ENCODE measurements around the gene SLC39A3.

SLC39A3 gene

GRCh38 chr19:2711172-2711874 lies 28.5 kb downstream of the SLC39A3 start:
- H3K4me1 ChIP-seq (ENCODE audit: control insufficient read depth, insufficient read depth, low read length) = no peaks in the 10 kb centered on the region
- no peak overlapping the region for H3K27ac ChIP-seq (ENCODE audit: low read depth, low read length)
- no peaks in the 10 kb centered on the region for H3K36me3 ChIP-seq (ENCODE audit: control insufficient read depth, insufficient read depth, low read length)
- peaks cover 7% of the 10 kb centered on the region; the same call in 1 of the 2 replicates for H3K9me3 ChIP-seq (ENCODE audit: control insufficient read depth, insufficient read depth, low read length)
- no peak overlapping the region for H3K4me3 ChIP-seq (ENCODE audit: low read depth, low read length)
- no peak overlapping the region for H3K9ac ChIP-seq (ENCODE audit: low read depth, low read length)
- no peaks in the 10 kb centered on the region for H3K27me3 ChIP-seq (ENCODE audit: control insufficient read depth, insufficient read depth, low read length)

GRCh38 chr19:2706251-2706650 lies 33.6 kb downstream of the SLC39A3 start:
- Histone ChIP-seq H3K27me3 (ENCODE audit: control insufficient read depth, insufficient read depth, low read length) (peaks cover 9% of the 10 kb centered on the region), H3K9me3 (ENCODE audit: control insufficient read depth, insufficient read depth, low read length) (no peaks in the 10 kb centered on the region), H3K36me3 (ENCODE audit: control insufficient read depth, insufficient read depth, low read length) (no peaks in the 10 kb centered on the region), H3K9ac (ENCODE audit: low read depth, low read length) (no peak overlapping the region), H3K27ac (ENCODE audit: low read depth, low read length) (no peak overlapping the region), H3K4me3 (ENCODE audit: low read depth, low read length) (no peak overlapping the region), H3K4me1 (ENCODE audit: control insufficient read depth, insufficient read depth, low read length) (peaks cover 3% of the 10 kb centered on the region; the same call in 1 of the 2 replicates)

- Histone ChIP-seq H3K27me3 (ENCODE audit: control insufficient read depth, insufficient read depth, low read length) (peaks cover 19% of the 10 kb centered on the region), H3K36me3 (ENCODE audit: control insufficient read depth, insufficient read depth, low read length) (no peaks in the 10 kb centered on the region), H3K4me1 (ENCODE audit: control insufficient read depth, insufficient read depth, low read length) (peaks cover 12% of the 10 kb centered on the region), H3K27ac (ENCODE audit: low read depth, low read length) (no peak overlapping the region), H3K9me3 (ENCODE audit: control insufficient read depth, insufficient read depth, low read length) (no peaks in the 10 kb centered on the region), H3K9ac (ENCODE audit: low read depth, low read length) (no peak overlapping the region), H3K4me3 (ENCODE audit: low read depth, low read length) (no peak overlapping the region)
These were observed 36.1 kb downstream of the SLC39A3 start for GRCh38 chr19:2703691-2704216.

DNA sequence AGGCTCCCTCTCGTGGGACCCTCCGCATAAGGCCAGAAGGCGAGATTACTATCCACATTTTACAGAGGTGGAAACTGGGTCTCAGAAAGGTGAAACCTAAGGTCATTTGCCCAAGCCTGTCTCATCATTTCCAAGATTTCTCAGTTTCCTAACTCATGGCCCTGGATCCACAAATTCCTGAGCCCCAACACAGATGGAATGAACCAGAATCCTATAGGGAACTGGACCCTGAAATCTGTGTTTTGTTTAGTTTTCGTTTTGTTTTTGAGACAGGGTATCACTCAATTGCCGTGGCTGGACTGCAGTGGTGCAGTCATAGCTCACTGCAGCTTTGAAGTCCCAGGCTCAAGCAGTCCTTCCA lies 36.8 kb downstream of the SLC39A3 start:
- H3K4me3 ChIP-seq (ENCODE audit: low read depth, low read length) = no peak overlapping the region
- peaks cover 12% of the 10 kb centered on the region for H3K4me1 ChIP-seq (ENCODE audit: control insufficient read depth, insufficient read depth, low read length)
- H3K27me3 ChIP-seq (ENCODE audit: control insufficient read depth, insufficient read depth, low read length) = peaks cover 19% of the 10 kb centered on the region
- no peak overlapping the region for H3K27ac ChIP-seq (ENCODE audit: low read depth, low read length)
- no peaks in the 10 kb centered on the region for H3K36me3 ChIP-seq (ENCODE audit: control insufficient read depth, insufficient read depth, low read length)
- H3K9ac ChIP-seq (ENCODE audit: low read depth, low read length) = no peak overlapping the region
- H3K9me3 ChIP-seq (ENCODE audit: control insufficient read depth, insufficient read depth, low read length) = no peaks in the 10 kb centered on the region

DNA sequence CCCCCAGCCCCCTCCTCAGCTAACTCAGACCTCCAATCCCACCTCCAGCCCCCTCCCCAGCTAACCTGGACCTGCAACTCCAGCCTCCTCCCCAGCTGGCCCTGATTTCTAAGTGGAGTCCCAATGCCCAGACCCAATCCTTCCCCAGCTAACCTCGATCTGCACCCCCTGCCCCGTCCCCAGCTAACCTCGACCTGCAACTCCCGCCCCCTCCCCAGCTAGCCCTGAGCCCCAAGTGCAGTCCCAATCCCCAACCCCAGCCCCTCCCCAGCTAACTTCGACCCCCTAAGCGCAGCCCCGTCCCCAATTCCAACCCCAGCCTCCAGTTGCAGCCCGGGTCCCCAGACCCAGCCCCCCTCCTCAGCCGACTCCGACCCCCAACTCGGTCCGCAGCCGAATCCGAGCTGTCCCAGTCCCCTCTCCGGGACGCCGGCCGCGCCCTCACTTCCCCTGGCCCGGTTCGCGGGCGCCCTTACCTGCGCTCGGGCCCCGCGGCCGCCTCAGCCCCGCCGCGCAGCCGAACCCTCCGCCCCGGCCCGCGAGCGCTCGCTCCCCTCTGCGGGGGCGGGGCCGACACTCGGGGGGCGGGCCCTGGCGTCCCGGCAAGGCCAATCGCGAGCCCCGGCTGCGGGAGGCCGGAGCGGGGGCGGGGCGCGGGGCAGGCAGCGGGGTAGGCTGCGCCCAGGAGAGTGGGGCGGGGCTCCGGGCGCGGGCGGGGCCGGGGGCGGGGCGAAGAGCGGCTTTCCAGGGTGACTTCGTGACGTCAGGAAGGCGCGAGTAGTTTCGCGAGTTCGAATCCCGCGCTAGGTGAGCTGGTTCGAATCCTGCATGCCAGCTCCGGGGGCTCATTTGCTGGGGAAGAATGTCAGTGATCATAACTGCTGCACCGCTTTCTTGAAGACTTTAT lies 37.4 kb downstream of the SLC39A3 start, which contains the start of gene GNG7:
GNG7 (minus strand) TSS at position 525 of the 907 bp plus-strand sequence. CDS start 182,006 bp downstream, outside the sequence.
- Histone ChIP-seq H3K9me3 (ENCODE audit: control insufficient read depth, insufficient read depth, low read length) (no peaks in the 10 kb centered on the region), H3K4me1 (ENCODE audit: control insufficient read depth, insufficient read depth, low read length) (peaks cover 12% of the 10 kb centered on the region), H3K27ac (ENCODE audit: low read depth, low read length) (no peak within 1 kb of the TSS), H3K9ac (ENCODE audit: low read depth, low read length) (no peak within 1 kb of the TSS), H3K4me3 (ENCODE audit: low read depth, low read length) (peak within 1 kb of the TSS; percentile 75), H3K36me3 (ENCODE audit: control insufficient read depth, insufficient read depth, low read length) (no peaks in the 10 kb centered on the region), H3K27me3 (ENCODE audit: control insufficient read depth, insufficient read depth, low read length) (peaks cover 19% of the 10 kb centered on the region)

- H3K36me3 ChIP-seq (ENCODE audit: control insufficient read depth, insufficient read depth, low read length) = no peaks in the 10 kb centered on the region
- no peak overlapping the region for H3K27ac ChIP-seq (ENCODE audit: low read depth, low read length)
- H3K9ac ChIP-seq (ENCODE audit: low read depth, low read length) = no peak overlapping the region
- peaks cover 12% of the 10 kb centered on the region for H3K4me1 ChIP-seq (ENCODE audit: control insufficient read depth, insufficient read depth, low read length)
- H3K27me3 ChIP-seq (ENCODE audit: control insufficient read depth, insufficient read depth, low read length) = peaks cover 19% of the 10 kb centered on the region
- H3K4me3 ChIP-seq (ENCODE audit: low read depth, low read length) = peak overlapping the region; percentile 75
- no peaks in the 10 kb centered on the region for H3K9me3 ChIP-seq (ENCODE audit: control insufficient read depth, insufficient read depth, low read length)
These were observed 38.3 kb downstream of the SLC39A3 start for GRCh38 chr19:2701361-2702169.

DNA sequence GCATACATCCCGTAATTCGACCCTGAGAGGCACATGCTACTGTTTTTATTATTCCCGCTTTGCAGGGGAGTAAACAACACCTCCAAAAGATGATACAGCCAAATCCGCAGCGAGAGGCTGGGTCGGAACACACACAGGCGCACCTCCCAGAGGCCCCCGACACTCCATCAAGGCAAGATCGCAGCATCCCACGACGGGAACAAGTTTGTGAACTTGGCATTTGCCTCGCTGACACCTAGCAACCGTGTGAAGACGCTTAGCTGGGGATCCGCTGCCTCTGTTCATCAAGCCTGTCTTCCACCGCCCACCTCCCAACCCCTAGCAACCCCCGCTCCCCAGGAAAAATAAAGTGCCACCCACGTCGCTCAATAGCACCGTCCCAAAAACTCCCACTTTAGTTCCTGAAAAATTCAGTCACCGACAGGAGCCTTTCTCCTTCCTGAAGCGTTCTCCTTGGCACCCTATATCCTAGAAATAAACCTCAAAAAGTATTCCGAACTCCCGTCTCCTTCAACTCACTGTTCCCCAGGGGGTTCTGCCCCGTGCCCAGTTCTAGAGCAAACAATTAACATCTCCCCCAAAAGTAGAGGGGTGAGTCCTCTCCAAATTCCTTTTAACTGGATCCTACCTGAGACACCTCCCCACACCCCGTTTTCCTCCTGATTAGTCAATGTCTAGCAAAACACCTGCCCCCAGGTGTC lies 39.0 kb downstream of the SLC39A3 start:
- Histone ChIP-seq H3K27me3 (ENCODE audit: control insufficient read depth, insufficient read depth, low read length) (peaks cover 19% of the 10 kb centered on the region), H3K9ac (ENCODE audit: low read depth, low read length) (no peak overlapping the region), H3K27ac (ENCODE audit: low read depth, low read length) (no peak overlapping the region), H3K9me3 (ENCODE audit: control insufficient read depth, insufficient read depth, low read length) (no peaks in the 10 kb centered on the region), H3K36me3 (ENCODE audit: control insufficient read depth, insufficient read depth, low read length) (no peaks in the 10 kb centered on the region), H3K4me1 (ENCODE audit: control insufficient read depth, insufficient read depth, low read length) (peaks cover 12% of the 10 kb centered on the region), H3K4me3 (ENCODE audit: low read depth, low read length) (peak overlapping the region; percentile 23; the same call in 1 of the 2 replicates)

GRCh38 chr19:2699413-2700140 lies 40.2 kb downstream of the SLC39A3 start:
- Histone ChIP-seq H3K4me1 (ENCODE audit: control insufficient read depth, insufficient read depth, low read length) (peaks cover 12% of the 10 kb centered on the region), H3K9me3 (ENCODE audit: control insufficient read depth, insufficient read depth, low read length) (no peaks in the 10 kb centered on the region), H3K9ac (ENCODE audit: low read depth, low read length) (no peak overlapping the region), H3K27ac (ENCODE audit: low read depth, low read length) (no peak overlapping the region), H3K36me3 (ENCODE audit: control insufficient read depth, insufficient read depth, low read length) (no peaks in the 10 kb centered on the region), H3K4me3 (ENCODE audit: low read depth, low read length) (no peak overlapping the region), H3K27me3 (ENCODE audit: control insufficient read depth, insufficient read depth, low read length) (peaks cover 19% of the 10 kb centered on the region)

DNA sequence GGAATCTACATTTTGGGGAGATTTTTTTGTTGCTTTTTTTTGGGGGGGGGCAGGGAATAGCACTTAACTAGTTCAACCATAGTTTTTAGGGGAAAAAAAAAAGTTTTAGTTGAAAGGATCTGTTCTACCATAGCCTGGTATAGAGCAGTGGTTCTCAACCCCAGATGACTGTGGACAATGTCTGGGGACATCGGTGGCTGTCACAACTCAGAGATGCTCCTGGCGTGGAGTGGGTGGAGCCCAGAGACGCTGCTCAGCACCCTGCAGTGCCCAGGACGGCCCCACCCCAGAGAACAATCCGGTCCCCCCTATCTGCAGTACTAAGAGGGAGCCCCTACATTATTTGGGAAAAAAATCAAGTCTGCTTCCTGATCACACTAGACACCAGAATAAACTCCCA lies 45.6 kb downstream of the SLC39A3 start:
- no peaks in the 10 kb centered on the region for H3K27me3 ChIP-seq (ENCODE audit: control insufficient read depth, insufficient read depth, low read length)
- no peaks in the 10 kb centered on the region for H3K9me3 ChIP-seq (ENCODE audit: control insufficient read depth, insufficient read depth, low read length)
- H3K36me3 ChIP-seq (ENCODE audit: control insufficient read depth, insufficient read depth, low read length) = no peaks in the 10 kb centered on the region
- no peak overlapping the region for H3K9ac ChIP-seq (ENCODE audit: low read depth, low read length)
- H3K27ac ChIP-seq (ENCODE audit: low read depth, low read length) = no peak overlapping the region
- no peaks in the 10 kb centered on the region for H3K4me1 ChIP-seq (ENCODE audit: control insufficient read depth, insufficient read depth, low read length)
- no peak overlapping the region for H3K4me3 ChIP-seq (ENCODE audit: low read depth, low read length)
